Liver (tissue), 3 donors: ENCODE results near the gene OBP2B.
"Not testable (repeated sequence)": the region's sequence is repeated elsewhere in the genome, so short reads cannot be mapped to it uniquely, and the experiment has no call there.

Source experiments
- EGR1 ChIP-seq, 2 donors: IDR thresholded peaks; 2 replicates each; pipeline ENCODE4 v1.6.1; 2016 to 2018; ENCODE audit warnings: antibody characterized with exemption in 2 of 2, low read depth in 2 of 2
- FOXA1 ChIP-seq: IDR thresholded peaks from 2 replicates; pipeline ENCODE4 v1.6.1; 2016; ENCODE audit warnings: antibody characterized with exemption
- FOXA2 ChIP-seq: IDR thresholded peaks from 2 replicates; pipeline ENCODE4 v1.6.1; 2016; ENCODE audit warnings: antibody characterized with exemption
- GABPA ChIP-seq, 2 donors: IDR thresholded peaks in 1 of 2; conservative IDR thresholded peaks in 1 of 2; 2 replicates each; pipeline ENCODE4 v1.6.1; 2016; ENCODE audit warnings: antibody characterized with exemption in 2 of 2, mild to moderate bottlenecking in 1 of 2, moderate library complexity in 1 of 2
- HNF4G ChIP-seq: IDR thresholded peaks from 2 replicates; pipeline ENCODE4 v1.6.1; 2016; ENCODE audit warnings: antibody characterized with exemption
- JUND ChIP-seq, 2 donors: IDR thresholded peaks; 2 replicates each; pipeline ENCODE4 v1.6.1; 2016; ENCODE audit warnings: antibody characterized with exemption in 2 of 2
- SP1 ChIP-seq: IDR thresholded peaks from 2 replicates; pipeline ENCODE4 v1.6.1; 2018; ENCODE audit warnings: antibody characterized with exemption, mild to moderate bottlenecking
- TAF1 ChIP-seq: conservative IDR thresholded peaks from 2 replicates; pipeline ENCODE4 v1.6.1; 2016; ENCODE audit warnings: antibody characterized with exemption, mild to moderate bottlenecking
- TF ChIP-seq, protein P1 (sequence below): fragments of 150-350 bp; IDR thresholded peaks from 2 replicates; pipeline ENCODE4 v1.5.1; 2017; ENCODE audit warnings: improper control_type of control experiment, low read depth, low read length; ENCODE audit not compliant: missing input control
- TF ChIP-seq, protein P2 (sequence below): IDR thresholded peaks from 2 replicates; pipeline ENCODE4 v1.6.1; 2016; ENCODE audit warnings: antibody characterized with exemption
- TF ChIP-seq, protein P3 (sequence below): IDR thresholded peaks from 2 replicates; pipeline ENCODE4 v1.6.1; 2016; ENCODE audit warnings: antibody characterized with exemption
- TF ChIP-seq, protein P4 (sequence below): IDR thresholded peaks from 2 replicates; pipeline ENCODE4 v1.6.1; 2016; ENCODE audit warnings: antibody characterized with exemption
- donor health status: healthy.
- donor health status: healthy.

DNA sequence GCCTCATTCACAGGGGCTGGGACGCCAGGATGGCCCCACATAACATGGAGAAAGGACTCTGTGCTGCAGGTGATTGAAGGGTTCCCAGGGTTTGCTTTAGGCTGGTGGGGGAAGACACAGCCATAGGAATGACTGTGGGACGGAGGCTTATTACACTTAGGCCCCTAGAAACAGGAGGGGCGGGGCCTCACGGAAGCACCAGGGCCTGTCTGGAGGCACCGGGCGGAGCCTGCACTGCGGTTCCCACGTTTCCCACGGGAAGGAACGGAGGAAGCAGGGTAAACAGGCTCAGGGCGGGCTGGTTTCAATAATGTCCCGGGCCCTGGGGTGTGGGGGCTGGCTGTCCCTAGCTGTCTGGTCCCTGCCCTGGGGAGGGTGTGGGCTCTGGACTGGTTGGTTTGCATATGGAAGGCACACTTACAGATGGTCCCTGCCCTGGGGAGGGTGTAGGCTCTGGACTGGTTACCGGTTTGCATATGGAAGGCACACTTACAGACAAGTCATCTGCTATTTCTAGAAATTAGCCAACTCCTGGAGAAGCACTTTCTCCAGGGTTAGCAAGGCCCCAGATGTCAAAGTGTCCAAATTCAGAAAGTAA lies 14.2 kb upstream of the OBP2B start:
- TF ChIP-seq, protein P1, sequence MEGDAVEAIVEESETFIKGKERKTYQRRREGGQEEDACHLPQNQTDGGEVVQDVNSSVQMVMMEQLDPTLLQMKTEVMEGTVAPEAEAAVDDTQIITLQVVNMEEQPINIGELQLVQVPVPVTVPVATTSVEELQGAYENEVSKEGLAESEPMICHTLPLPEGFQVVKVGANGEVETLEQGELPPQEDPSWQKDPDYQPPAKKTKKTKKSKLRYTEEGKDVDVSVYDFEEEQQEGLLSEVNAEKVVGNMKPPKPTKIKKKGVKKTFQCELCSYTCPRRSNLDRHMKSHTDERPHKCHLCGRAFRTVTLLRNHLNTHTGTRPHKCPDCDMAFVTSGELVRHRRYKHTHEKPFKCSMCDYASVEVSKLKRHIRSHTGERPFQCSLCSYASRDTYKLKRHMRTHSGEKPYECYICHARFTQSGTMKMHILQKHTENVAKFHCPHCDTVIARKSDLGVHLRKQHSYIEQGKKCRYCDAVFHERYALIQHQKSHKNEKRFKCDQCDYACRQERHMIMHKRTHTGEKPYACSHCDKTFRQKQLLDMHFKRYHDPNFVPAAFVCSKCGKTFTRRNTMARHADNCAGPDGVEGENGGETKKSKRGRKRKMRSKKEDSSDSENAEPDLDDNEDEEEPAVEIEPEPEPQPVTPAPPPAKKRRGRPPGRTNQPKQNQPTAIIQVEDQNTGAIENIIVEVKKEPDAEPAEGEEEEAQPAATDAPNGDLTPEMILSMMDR = not testable (repeated sequence)
- TF ChIP-seq SP1; HNF4G; TAF1; FOXA2; JUND (IDR thresholded peaks at IDR 0.05); FOXA1; GABPA (IDR thresholded peaks at IDR 0.05 in 1 of 2, conservative IDR thresholded peaks at IDR 0.05 in 1 of 2); EGR1 (IDR thresholded peaks at IDR 0.05; ENCODE audit: low read depth in 2 of 2): not testable (repeated sequence)
- TF ChIP-seq, protein P2, sequence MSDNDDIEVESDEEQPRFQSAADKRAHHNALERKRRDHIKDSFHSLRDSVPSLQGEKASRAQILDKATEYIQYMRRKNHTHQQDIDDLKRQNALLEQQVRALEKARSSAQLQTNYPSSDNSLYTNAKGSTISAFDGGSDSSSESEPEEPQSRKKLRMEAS = not testable (repeated sequence)
- TF ChIP-seq, protein P3, sequence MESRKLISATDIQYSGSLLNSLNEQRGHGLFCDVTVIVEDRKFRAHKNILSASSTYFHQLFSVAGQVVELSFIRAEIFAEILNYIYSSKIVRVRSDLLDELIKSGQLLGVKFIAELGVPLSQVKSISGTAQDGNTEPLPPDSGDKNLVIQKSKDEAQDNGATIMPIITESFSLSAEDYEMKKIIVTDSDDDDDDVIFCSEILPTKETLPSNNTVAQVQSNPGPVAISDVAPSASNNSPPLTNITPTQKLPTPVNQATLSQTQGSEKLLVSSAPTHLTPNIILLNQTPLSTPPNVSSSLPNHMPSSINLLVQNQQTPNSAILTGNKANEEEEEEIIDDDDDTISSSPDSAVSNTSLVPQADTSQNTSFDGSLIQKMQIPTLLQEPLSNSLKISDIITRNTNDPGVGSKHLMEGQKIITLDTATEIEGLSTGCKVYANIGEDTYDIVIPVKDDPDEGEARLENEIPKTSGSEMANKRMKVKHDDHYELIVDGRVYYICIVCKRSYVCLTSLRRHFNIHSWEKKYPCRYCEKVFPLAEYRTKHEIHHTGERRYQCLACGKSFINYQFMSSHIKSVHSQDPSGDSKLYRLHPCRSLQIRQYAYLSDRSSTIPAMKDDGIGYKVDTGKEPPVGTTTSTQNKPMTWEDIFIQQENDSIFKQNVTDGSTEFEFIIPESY = not testable (repeated sequence)
- TF ChIP-seq, protein P4, sequence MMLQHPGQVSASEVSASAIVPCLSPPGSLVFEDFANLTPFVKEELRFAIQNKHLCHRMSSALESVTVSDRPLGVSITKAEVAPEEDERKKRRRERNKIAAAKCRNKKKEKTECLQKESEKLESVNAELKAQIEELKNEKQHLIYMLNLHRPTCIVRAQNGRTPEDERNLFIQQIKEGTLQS = not testable (repeated sequence)
